Left lung (tissue), 10 donors: ENCODE results near the gene CALML3. TPM values are rescaled to one million over a fixed set of nuclear protein-coding genes. Genes with fewer than 3 reads are reported as not detected.

Experiments used
- ATAC-seq: fragments of 200-7000 bp; cut with Tn5 transposase; one replicate; pipeline ENCODE4 v1.9.1; 2020; ENCODE audit warnings: moderate library complexity
- DNase-seq, 4 donors: peaks; one replicate each; pipeline ENCODE4 v3.0.0-alpha.2; 2013 to 2020
- H3K27ac ChIP-seq, 2 donors: fragments of 200-600 bp; sonication (generic) in 1 of 2; one replicate each; pipeline versions ENCODE4 v1.5.0 to v1.8.0; 2020 to 2021
- H3K27me3 ChIP-seq, 2 donors: fragments of 200-600 bp; sonication (generic) in 1 of 2; one replicate each; pipeline versions ENCODE4 v1.5.0 to v1.8.0; 2020 to 2021
- H3K36me3 ChIP-seq, 2 donors: fragments of 200-600 bp; sonication (generic) in 1 of 2; one replicate each; pipeline versions ENCODE4 v1.5.0 to v1.8.0; 2020 to 2021
- H3K4me1 ChIP-seq, 2 donors: fragments of 200-600 bp; one replicate each; pipeline ENCODE4 v1.8.0; 2021
- H3K4me3 ChIP-seq, 2 donors: fragments of 200-600 bp; sonication (generic) in 1 of 2; one replicate each; pipeline versions ENCODE4 v1.5.0 to v1.8.0; 2020 to 2021; ENCODE audit warnings: mild to moderate bottlenecking in 1 of 2
- H3K9me3 ChIP-seq, 2 donors: fragments of 200-600 bp; sonication (generic) in 1 of 2; one replicate each; pipeline versions ENCODE4 v1.5.0 to v1.8.0; 2020 to 2021
- CTCF ChIP-seq, 2 donors: fragments of 200-600 bp; sonication (generic) in 1 of 2; IDR thresholded peaks; one replicate each; pipeline versions ENCODE4 v1.5.0 to v1.8.0; 2021; ENCODE audit warnings: antibody characterized with exemption in 2 of 2
- intact Hi-C, 2 donors: fragments of 100-400 bp; cut with DNase I; formaldehyde crosslinking; loops; one replicate each; pipeline versions ENCODE4 v1.11.2 to v1.14.2; 2022
- polyA plus RNA-seq, 6 donors: library from polyadenylated mRNA; unstranded; fragments of 120-200 nt; gene quantifications; one replicate each; pipeline ENCODE4 v1.2.1, GENCODE V29; 2013; ENCODE audit not compliant: insufficient read length in 6 of 6
- total RNA-seq, 2 donors: library from RNA; stranded (reverse); fragmentation: NEBNext Ultra II Directional; extraction: Animal tissue kit (Norgen Biotek cat#: 25700); gene quantifications; one replicate each; pipeline ENCODE4 v1.2.1, GENCODE V29; 2021
- donor health status: DM: no; HTN: yes; CAD: no.
- donor health status: DM: no; HTN: no; CAD: no.

CALML3 gene
- total and polyA plus RNA-seq, 8 donors = 0.28 to 0.87 (median 0.64) TPM; not detected in 2

- intact Hi-C loops = no loop called here
- H3K4me1 ChIP-seq = no peaks in the 10 kb centered on the region
- no peak overlapping the region for H3K27ac ChIP-seq
- no peak overlapping the region for H3K4me3 ChIP-seq
- H3K36me3 ChIP-seq = no peaks in the 10 kb centered on the region
- TF ChIP-seq CTCF (IDR thresholded peaks at IDR 0.05) = no peak
- DNase-seq (no peak), ATAC-seq (no peak)
- H3K27me3 ChIP-seq = no peaks in the 10 kb centered on the region
- H3K9me3 ChIP-seq = no peaks in the 10 kb centered on the region
Measured at GRCh38 chr10:5512881-5513612, 11.7 kb upstream of the CALML3 start.

GRCh38 chr10:5514226-5514850 lies 10.4 kb upstream of the CALML3 start:
- no peak for ATAC-seq
- intact Hi-C loops = no loop called here
- no peak overlapping the region for H3K27ac ChIP-seq

GRCh38 chr10:5515948-5516761 lies 8.6 kb upstream of the CALML3 start:
- no peak for ATAC-seq
- Histone ChIP-seq H3K27me3 (no peaks in the 10 kb centered on the region), H3K4me3 (no peak overlapping the region), H3K4me1 (no peaks in the 10 kb centered on the region), H3K27ac (no peak overlapping the region), H3K9me3 (no peaks in the 10 kb centered on the region), H3K36me3 (no peaks in the 10 kb centered on the region)
- intact Hi-C loops = no loop called here
- no peak for DNase-seq
- no peak for TF ChIP-seq CTCF (IDR thresholded peaks at IDR 0.05)

More at GRCh38 chr10:5514226-5514850, 10.4 kb upstream of the CALML3 start:
- Histone ChIP-seq H3K9me3 (no peaks in the 10 kb centered on the region), H3K4me1 (no peaks in the 10 kb centered on the region), H3K36me3 (no peaks in the 10 kb centered on the region), H3K4me3 (no peak overlapping the region), H3K27me3 (no peaks in the 10 kb centered on the region)
- TF ChIP-seq CTCF (IDR thresholded peaks at IDR 0.05) = no peak
- DNase-seq = no peak

- Histone ChIP-seq H3K4me1 (no peaks in the 10 kb centered on the region), H3K27me3 (no peaks in the 10 kb centered on the region), H3K4me3 (no peak overlapping the region), H3K36me3 (no peaks in the 10 kb centered on the region), H3K9me3 (no peaks in the 10 kb centered on the region), H3K27ac (no peak overlapping the region)
- intact Hi-C loops = no loop called here
- no peak for TF ChIP-seq CTCF (IDR thresholded peaks at IDR 0.05)
- ATAC-seq = no peak
- DNase-seq = no peak
Measured at GRCh38 chr10:5517546-5517945, 7.2 kb upstream of the CALML3 start.

GRCh38 chr10:5518143-5518542 lies 6.6 kb upstream of the CALML3 start:
- DNase-seq = peak in 2 of 4 donors; percentile 39 to 60
- H3K4me1 ChIP-seq = no peaks in the 10 kb centered on the region
- H3K27me3 ChIP-seq = no peaks in the 10 kb centered on the region

More at GRCh38 chr10:5518143-5518542, 6.6 kb upstream of the CALML3 start:
- Histone ChIP-seq H3K9me3 (no peaks in the 10 kb centered on the region), H3K27ac (no peak overlapping the region), H3K36me3 (no peaks in the 10 kb centered on the region), H3K4me3 (no peak overlapping the region)
- peak; percentile 88 for ATAC-seq
- no peak for TF ChIP-seq CTCF (IDR thresholded peaks at IDR 0.05)
- intact Hi-C loops = no loop called here
